Esophagus (tissue), 2 donors: ENCODE data around the gene XAB2. TPM values are rescaled to one million over a fixed set of nuclear protein-coding genes. Genes with fewer than 3 reads are reported as not detected.
"Not testable (repeated sequence)": the region's sequence is repeated elsewhere in the genome, so short reads cannot be mapped to it uniquely, and the experiment has no call there.

Source experiments
- H3K27ac ChIP-seq, 2 donors: one replicate each; pipeline ENCODE4 v1.5.1; 2013; ENCODE audit warnings: low read depth in 2 of 2, mild to moderate bottlenecking in 2 of 2, inconsistent platforms in 1 of 2, low read length in 1 of 2, moderate library complexity in 1 of 2
- H3K27me3 ChIP-seq, 2 donors: one replicate each; pipeline ENCODE4 v1.6.1; 2013; ENCODE audit warnings: low read length in 2 of 2, control low read depth in 1 of 2, mild to moderate bottlenecking in 1 of 2; ENCODE audit not compliant: insufficient read depth in 2 of 2, control insufficient read depth in 1 of 2
- H3K36me3 ChIP-seq, 2 donors: one replicate each; pipeline ENCODE4 v1.6.1; 2013; ENCODE audit warnings: low read length in 1 of 2; ENCODE audit not compliant: control insufficient read depth in 2 of 2, insufficient read depth in 2 of 2
- H3K4me1 ChIP-seq, 2 donors: one replicate each; pipeline ENCODE4 v1.6.1; 2013; ENCODE audit warnings: low read length in 1 of 2; ENCODE audit not compliant: control insufficient read depth in 2 of 2, insufficient read depth in 2 of 2
- H3K4me3 ChIP-seq, 2 donors: one replicate each; pipeline ENCODE4 v1.5.1; 2013; ENCODE audit warnings: low read length in 2 of 2, mild to moderate bottlenecking in 2 of 2, low read depth in 1 of 2, moderate library complexity in 1 of 2
- H3K9me3 ChIP-seq, 2 donors: one replicate each; pipeline ENCODE4 v1.6.1; 2013; ENCODE audit warnings: mild to moderate bottlenecking in 2 of 2, low read depth in 1 of 2, low read length in 1 of 2, moderate library complexity in 1 of 2; ENCODE audit not compliant: control insufficient read depth in 2 of 2, insufficient read depth in 1 of 2
- WGBS, 2 donors: extraction: QIAGEN DNeasy Blood & Tissue Kit; methylation state at CpG; one replicate each; pipeline ENCODE4 v1.1.7; 2013; 5-methylcytosine and 5-hydroxymethylcytosine counted together
- polyA plus RNA-seq, 2 donors: library from polyadenylated mRNA; stranded (reverse); fragments of 200-250 nt; gene quantifications; one replicate each; pipeline ENCODE4 v1.2.3, GENCODE V29; 2013
- donor health status: healthy with polysubstance abuse.
- donor health status: Bipolar disorder and iron deficiency.

Gene XAB2
- polyA plus RNA-seq, 2 donors: 26.9 to 28.1 TPM

DNA sequence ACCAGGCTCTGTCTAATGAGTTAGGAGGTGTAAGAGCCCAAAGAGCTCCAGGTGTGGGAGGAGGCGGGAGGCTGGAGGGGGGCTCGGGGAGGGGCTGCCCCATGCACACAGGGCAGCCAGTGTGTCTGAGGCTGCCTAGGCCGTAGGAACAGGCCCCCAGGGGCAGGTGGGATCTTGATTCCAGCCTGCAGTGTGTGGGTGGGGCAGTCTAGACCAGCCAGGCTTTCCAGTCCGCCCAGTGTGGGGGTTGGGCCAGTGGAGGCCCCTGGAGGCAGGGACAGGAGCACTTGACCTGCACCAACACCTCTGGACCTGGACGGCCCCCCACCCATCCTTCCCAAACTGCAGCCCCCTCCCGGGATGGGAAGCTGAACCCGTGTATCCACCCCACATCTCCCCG is 39.1 kb downstream of the XAB2 start:
- WGBS, 2 donors: 34 to 38% methylated on average over 7 to 8 of the region's 8 CpGs
- Histone ChIP-seq H3K4me3 (no peak overlapping the region), H3K9me3 (no peaks in the 10 kb centered on the region), H3K36me3 (no peaks in the 10 kb centered on the region), H3K27me3 (no peaks in the 10 kb centered on the region), H3K4me1 (peaks cover 6 to 10% of the 10 kb centered on the region in 2 donors), H3K27ac (peak overlapping the region in 1 of 2 donors; percentile 8)

DNA sequence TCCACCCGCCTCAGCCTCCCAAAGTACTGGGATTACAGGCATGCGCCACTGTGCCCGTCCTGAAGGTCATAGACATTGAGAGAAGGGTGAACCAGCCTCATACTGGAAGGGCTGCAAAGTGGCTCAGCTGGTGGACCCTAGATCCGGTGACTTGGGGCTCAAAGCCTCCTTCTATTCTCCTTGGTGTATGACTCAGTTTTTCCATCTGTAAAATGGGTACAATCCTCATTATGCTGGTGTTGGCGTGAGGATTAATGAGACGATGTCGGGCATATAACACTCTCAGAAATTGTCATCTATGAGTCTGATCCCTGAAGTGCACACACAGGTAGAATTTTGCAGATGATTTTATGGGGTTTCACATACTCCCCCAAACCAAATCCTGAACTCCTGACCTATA is 39.5 kb downstream of the XAB2 start:
- Histone ChIP-seq H3K4me1 (peaks cover 6 to 10% of the 10 kb centered on the region in 2 donors), H3K36me3 (no peaks in the 10 kb centered on the region), H3K27ac (no peak overlapping the region), H3K27me3 (no peaks in the 10 kb centered on the region), H3K9me3 (no peaks in the 10 kb centered on the region), H3K4me3 (no peak overlapping the region)
- WGBS, 2 donors: 84 to 88% methylated on average over 7 of the region's 7 CpGs

DNA sequence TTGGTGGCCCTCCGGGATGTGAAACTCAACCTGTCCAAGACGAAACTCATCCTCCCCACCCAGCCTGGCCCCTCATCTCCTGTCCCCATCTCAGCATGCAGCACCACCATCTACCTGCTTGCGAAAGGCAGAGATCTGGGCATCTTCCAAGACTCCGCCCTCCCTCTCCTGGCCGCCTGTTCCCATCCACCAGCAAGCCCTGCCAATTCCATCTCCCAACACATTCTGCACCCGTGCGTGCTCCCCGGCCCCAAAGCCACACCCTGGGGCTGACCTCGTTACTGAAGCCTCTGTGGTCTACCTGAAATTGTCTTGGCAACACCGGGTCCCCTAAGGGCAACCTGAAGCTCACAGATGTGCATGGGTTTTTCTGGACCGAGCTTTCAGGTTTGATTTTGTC is 46.9 kb downstream of the XAB2 start:
- Histone ChIP-seq H3K4me1 (no peaks in the 10 kb centered on the region), H3K27ac (no peak overlapping the region), H3K9me3 (no peaks in the 10 kb centered on the region), H3K27me3 (no peaks in the 10 kb centered on the region), H3K4me3 (no peak overlapping the region), H3K36me3 (no peaks in the 10 kb centered on the region)
- 43 to 50% methylated on average over 11 of the region's 11 CpGs for WGBS, 2 donors

DNA sequence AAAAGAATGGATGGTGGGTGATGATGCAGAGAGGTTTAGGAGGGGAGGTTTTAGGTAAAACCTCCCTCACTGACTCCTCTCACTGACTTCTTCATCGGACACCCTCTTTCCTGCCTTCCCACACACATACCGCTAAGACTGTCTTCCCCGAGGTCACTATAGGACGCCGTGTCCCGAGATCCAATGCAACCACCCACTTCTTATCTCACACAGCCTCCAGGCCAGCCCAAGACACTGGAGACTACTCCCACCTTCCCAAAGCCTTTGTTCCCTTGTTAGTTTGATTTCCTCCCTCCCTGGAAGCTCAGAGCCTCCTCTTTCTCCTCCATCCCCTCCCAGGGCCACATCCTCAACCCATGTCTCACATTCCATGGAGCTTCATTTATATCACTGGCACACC is 50.2 kb downstream of the XAB2 start:
- H3K36me3 ChIP-seq: no peaks in the 10 kb centered on the region
- H3K4me3 ChIP-seq: no peak overlapping the region
- no peaks in the 10 kb centered on the region for H3K27me3 ChIP-seq
- WGBS, 2 donors: 55 to 61% methylated on average over 6 of the region's 6 CpGs
- no peaks in the 10 kb centered on the region for H3K4me1 ChIP-seq
- no peaks in the 10 kb centered on the region for H3K9me3 ChIP-seq
- H3K27ac ChIP-seq: no peak overlapping the region

DNA sequence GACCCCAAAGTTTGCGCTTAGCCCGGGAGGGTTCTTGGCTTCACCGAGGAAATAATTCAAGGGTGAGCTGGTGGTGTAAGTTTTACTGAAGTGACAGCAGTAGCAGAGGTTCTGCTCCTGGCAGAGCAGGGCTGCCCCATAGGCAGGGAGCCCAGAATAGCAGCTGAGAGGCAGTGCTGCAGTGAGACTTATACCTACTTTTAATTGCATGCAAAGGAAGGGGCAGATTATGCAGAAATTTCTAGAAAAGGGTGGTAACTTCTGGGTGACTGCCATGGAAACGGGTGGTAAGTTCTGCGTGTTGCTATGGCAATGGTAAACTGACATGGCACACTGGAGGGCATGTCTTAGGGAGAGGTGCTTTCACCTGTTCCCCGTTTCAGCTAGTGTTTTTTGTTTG is 51.2 kb downstream of the XAB2 start:
- 56 to 59% methylated on average over 6 of the region's 6 CpGs for WGBS, 2 donors
- Histone ChIP-seq H3K36me3 (no peaks in the 10 kb centered on the region), H3K4me3 (no peak overlapping the region), H3K27me3 (no peaks in the 10 kb centered on the region), H3K9me3 (no peaks in the 10 kb centered on the region), H3K27ac (no peak overlapping the region), H3K4me1 (no peaks in the 10 kb centered on the region)

DNA sequence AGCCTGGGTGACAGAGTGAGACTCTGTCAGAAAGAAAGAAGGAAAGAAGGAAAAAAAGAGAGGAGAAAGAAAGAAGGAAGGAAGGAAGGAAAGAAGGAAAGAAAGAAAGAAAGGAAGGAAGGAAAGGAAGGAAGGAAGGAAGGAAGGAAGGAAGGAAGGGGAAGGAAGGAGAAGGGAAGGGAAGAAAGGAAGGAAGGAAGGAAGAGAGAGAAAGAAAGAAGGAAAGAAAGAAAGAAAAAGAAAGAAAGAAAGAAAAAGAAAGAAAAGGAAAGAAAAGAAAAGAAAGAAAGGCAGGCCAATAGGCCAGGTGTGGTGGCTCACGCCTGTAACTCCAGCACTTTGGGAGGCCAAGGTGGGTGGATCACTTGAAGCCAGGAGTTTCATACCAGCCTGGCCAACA is 51.9 kb downstream of the XAB2 start:
- H3K9me3 ChIP-seq, H3K27ac ChIP-seq, H3K27me3 ChIP-seq, H3K4me1 ChIP-seq, H3K36me3 ChIP-seq, H3K4me3 ChIP-seq: not testable (repeated sequence)
- 92 to 95% methylated on average over 1 of the region's 1 CpG for WGBS, 2 donors

DNA sequence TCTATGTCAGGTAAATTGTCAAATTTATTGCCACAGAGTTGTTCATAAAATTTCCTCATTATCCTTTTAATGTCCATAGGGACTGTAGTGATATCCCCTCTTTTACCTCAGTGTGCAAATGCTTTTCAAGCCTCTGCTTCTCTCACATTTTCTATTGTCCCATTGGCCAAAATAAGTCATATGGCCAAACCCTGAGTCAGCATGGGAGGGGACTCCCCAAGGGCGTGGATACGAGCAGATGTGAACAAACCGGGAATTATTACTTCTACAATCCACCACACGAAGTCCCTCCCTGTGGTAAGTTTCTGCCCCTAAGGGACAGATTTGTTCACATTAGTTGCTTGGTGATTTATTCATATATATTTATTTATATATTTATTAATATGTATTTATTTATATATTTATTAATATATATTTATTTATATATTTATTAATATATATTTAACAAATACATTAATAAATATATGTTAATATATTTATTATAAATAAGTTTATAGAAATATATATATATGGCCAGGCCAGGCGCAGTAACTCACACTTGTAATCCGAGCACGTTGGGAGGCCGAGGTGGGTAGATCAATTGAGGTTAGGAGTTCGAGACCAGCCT is 53.8 kb downstream of the XAB2 start:
- Histone ChIP-seq H3K27me3 (no peaks in the 10 kb centered on the region), H3K36me3 (no peaks in the 10 kb centered on the region), H3K27ac (no peak overlapping the region), H3K9me3 (no peaks in the 10 kb centered on the region), H3K4me3 (no peak overlapping the region), H3K4me1 (no peaks in the 10 kb centered on the region)
- 66 to 70% methylated on average over 9 of the region's 9 CpGs for WGBS, 2 donors

DNA sequence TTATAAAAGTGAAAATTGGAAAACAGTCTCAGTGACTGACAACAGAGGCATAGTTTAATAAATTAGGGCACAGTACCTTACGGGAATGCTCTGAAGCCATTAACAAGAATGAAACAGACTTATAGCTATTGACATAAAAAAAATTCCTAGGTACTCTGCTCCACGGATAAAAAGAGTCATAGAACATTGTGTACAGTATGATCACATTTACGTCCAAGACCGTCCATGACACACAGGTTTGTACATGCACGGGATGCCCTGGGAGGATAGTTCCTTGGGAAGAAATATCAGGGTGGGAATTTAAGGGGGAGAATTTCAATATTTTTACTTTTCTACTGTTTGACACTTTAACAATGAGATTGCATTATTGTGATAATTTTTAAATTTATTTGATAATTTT is 58.6 kb downstream of the XAB2 start:
- Histone ChIP-seq H3K36me3 (no peaks in the 10 kb centered on the region), H3K27ac (no peak overlapping the region), H3K4me3 (no peak overlapping the region), H3K9me3 (no peaks in the 10 kb centered on the region), H3K27me3 (no peaks in the 10 kb centered on the region), H3K4me1 (no peaks in the 10 kb centered on the region)
- WGBS, 2 donors: 45 to 61% methylated on average over 5 of the region's 5 CpGs

Other genes starting within 250 kb of the XAB2 start
- 1 to 10 TPM; 4.9 to 6.5 TPM for gene PEX11G, start 140.5 kb downstream of the XAB2 start, polyA plus RNA-seq
- gene ZNF358, start 113.4 kb downstream of the XAB2 start, polyA plus RNA-seq: 10 to 100 TPM; 19.6 to 25.6 TPM
- gene MCOLN1, start 106.9 kb downstream of the XAB2 start, polyA plus RNA-seq: 10 to 100 TPM; 13.4 to 17.2 TPM
- gene PNPLA6, start 93.8 kb downstream of the XAB2 start, polyA plus RNA-seq: 10 to 100 TPM; 27.2 to 47.7 TPM
- gene CAMSAP3, start 33.7 kb downstream of the XAB2 start, polyA plus RNA-seq: 10 to 100 TPM; 24.3 to 40.9 TPM
- gene PET100, start 248 bp upstream of the XAB2 start, polyA plus RNA-seq: 100 to 1,000 TPM in 1 of 2 donors, 10 to 100 TPM in 1; 81.3 to 234 TPM
- gene PCP2, start 4.2 kb upstream of the XAB2 start, polyA plus RNA-seq: 1 to 10 TPM in 1 of 2 donors, under 1 TPM in 1; 0.58 to 1.3 TPM
- gene STXBP2, start 7.6 kb upstream of the XAB2 start, polyA plus RNA-seq: 10 to 100 TPM; 73.2 to 88.7 TPM
- gene RETN, start 39.5 kb upstream of the XAB2 start, polyA plus RNA-seq: 1 to 10 TPM in 1 of 2 donors, under 1 TPM in 1; 0.65 to 2.1 TPM
- gene MCEMP1, start 47.5 kb upstream of the XAB2 start, polyA plus RNA-seq: under 1 TPM; 0.09 to 0.53 TPM
- 100 to 1,000 TPM; 133 to 137 TPM for gene TRAPPC5, start 51.3 kb upstream of the XAB2 start, polyA plus RNA-seq
- gene FCER2, start 72.6 kb upstream of the XAB2 start, polyA plus RNA-seq: under 1 TPM in 1 of 2 donors, not detected in 1; 0.02 TPM
- under 1 TPM in 1 of 2 donors, not detected in 1; 0.27 TPM for gene CLEC4G, start 102.6 kb upstream of the XAB2 start, polyA plus RNA-seq
- gene CD209, start 118.0 kb upstream of the XAB2 start, polyA plus RNA-seq: under 1 TPM; 0.22 to 0.27 TPM
- under 1 TPM in 1 of 2 donors, not detected in 1; 0.04 TPM for gene CLEC4M, start 133.7 kb upstream of the XAB2 start, polyA plus RNA-seq
- 1 to 10 TPM; 8.5 to 8.8 TPM for gene EVI5L, start 200.7 kb upstream of the XAB2 start, polyA plus RNA-seq
- under 1 TPM; 0.14 to 0.16 TPM for gene PRR36, start 244.8 kb upstream of the XAB2 start, polyA plus RNA-seq